ENCODE results near the gene WIPF1. TPM values are rescaled to one million over a fixed set of nuclear protein-coding genes. Genes with fewer than 3 reads are reported as not detected.

WIPF1 gene
- polyA plus RNA-seq, 1 donor (not counting 4 experiments of a cell fraction or from before 2014, with no cell fraction given): 0.16 TPM

GRCh38 chr2:174569678-174570077, 27.9 kb downstream of the WIPF1 start:
- DNase-seq (ENCODE audit: low read depth, low spot score): no peak
- no peak overlapping the region for H3K4me3 ChIP-seq (ENCODE audit: control insufficient read depth in 2 of 3, extremely low read depth in 1 of 3, insufficient read depth in 2 of 3, low read depth in 1 of 3, low read length in 3 of 3)
- no peak overlapping the region for H2AFZ ChIP-seq (ENCODE audit: control insufficient read depth, low read length)
- no peak overlapping the region for H3K27ac ChIP-seq (ENCODE audit: control insufficient read depth, insufficient read depth, low read length)
- TF ChIP-seq CTCF (optimal IDR thresholded peaks at IDR 0.05 in 1 of 3, IDR thresholded peaks at IDR 0.05 in 1 of 3, conservative IDR thresholded peaks at IDR 0.05 in 1 of 3; ENCODE audit: extremely low read depth in 1 of 3, insufficient read depth in 2 of 3, low read length in 3 of 3) (no peak), EZH2 (IDR thresholded peaks at IDR 0.05; ENCODE audit: low read length) (no peak)
- H3K4me1 ChIP-seq (ENCODE audit: control insufficient read depth, extremely low read depth, insufficient read depth, low read length): peaks cover 5% of the 10 kb centered on the region
- H3K27me3 ChIP-seq (ENCODE audit: control insufficient read depth, extremely low read depth, insufficient read depth, low read length): no peaks in the 10 kb centered on the region
- H3K9ac ChIP-seq (ENCODE audit: control insufficient read depth, extremely low read depth, insufficient read depth, low read length): no peak overlapping the region
- no peaks in the 10 kb centered on the region for H3K36me3 ChIP-seq (ENCODE audit: control insufficient read depth in 2 of 2, extremely low read depth in 1 of 2, insufficient read depth in 2 of 2, low read length in 2 of 2)
- no peaks in the 10 kb centered on the region for H3K79me2 ChIP-seq (ENCODE audit: control insufficient read depth, insufficient read depth, low read length)
- FAIRE-seq: no peak
- no peak overlapping the region for H3K4me2 ChIP-seq (ENCODE audit: control insufficient read depth, extremely low read depth, insufficient read depth, low read depth, low read length)
- no peaks in the 10 kb centered on the region for H3K9me1 ChIP-seq (ENCODE audit: control insufficient read depth, extremely low read depth, insufficient read depth, low read length)
- no peaks in the 10 kb centered on the region for H3K9me3 ChIP-seq (ENCODE audit: control insufficient read depth, low read depth, low read length)
- dilution Hi-C loops (cut with MboI; ENCODE audit: extremely low pct_ligation_motif_present, low sequenced_read_pairs): no loop called here
- no peaks in the 10 kb centered on the region for H4K20me1 ChIP-seq (ENCODE audit: control insufficient read depth, extremely low read depth, insufficient read depth, low read length)

GRCh38 chr2:174568425-174568824, 29.2 kb downstream of the WIPF1 start:
- Histone ChIP-seq H3K79me2 (ENCODE audit: control insufficient read depth, insufficient read depth, low read length) (no peaks in the 10 kb centered on the region), H3K4me2 (ENCODE audit: control insufficient read depth, extremely low read depth, insufficient read depth, low read depth, low read length) (no peak overlapping the region), H3K9me3 (ENCODE audit: control insufficient read depth, low read depth, low read length) (no peaks in the 10 kb centered on the region), H4K20me1 (ENCODE audit: control insufficient read depth, extremely low read depth, insufficient read depth, low read length) (no peaks in the 10 kb centered on the region), H3K27me3 (ENCODE audit: control insufficient read depth, extremely low read depth, insufficient read depth, low read length) (no peaks in the 10 kb centered on the region), H3K9ac (ENCODE audit: control insufficient read depth, extremely low read depth, insufficient read depth, low read length) (no peak overlapping the region), H3K4me1 (ENCODE audit: control insufficient read depth, extremely low read depth, insufficient read depth, low read length) (peaks cover 5% of the 10 kb centered on the region), H3K36me3 (ENCODE audit: control insufficient read depth in 2 of 2, extremely low read depth in 1 of 2, insufficient read depth in 2 of 2, low read length in 2 of 2) (no peaks in the 10 kb centered on the region), H3K4me3 (ENCODE audit: control insufficient read depth in 2 of 3, extremely low read depth in 1 of 3, insufficient read depth in 2 of 3, low read depth in 1 of 3, low read length in 3 of 3) (no peak overlapping the region), H3K27ac (ENCODE audit: control insufficient read depth, insufficient read depth, low read length) (no peak overlapping the region), H3K9me1 (ENCODE audit: control insufficient read depth, extremely low read depth, insufficient read depth, low read length) (no peaks in the 10 kb centered on the region), H2AFZ (ENCODE audit: control insufficient read depth, low read length) (no peak overlapping the region)
- no peak for FAIRE-seq
- dilution Hi-C loops (cut with MboI; ENCODE audit: extremely low pct_ligation_motif_present, low sequenced_read_pairs): no loop called here
- no peak for TF ChIP-seq CTCF (optimal IDR thresholded peaks at IDR 0.05 in 1 of 3, IDR thresholded peaks at IDR 0.05 in 1 of 3, conservative IDR thresholded peaks at IDR 0.05 in 1 of 3; ENCODE audit: extremely low read depth in 1 of 3, insufficient read depth in 2 of 3, low read length in 3 of 3)
- TF ChIP-seq EZH2 (IDR thresholded peaks at IDR 0.05; ENCODE audit: low read length): no peak
- no peak for DNase-seq (ENCODE audit: low read depth, low spot score)

All from keratinocyte (primary cell).